ENCODE results near the gene PRKN.
"Not testable (repeated sequence)": the region's sequence is repeated elsewhere in the genome, so short reads cannot be mapped to it uniquely, and the experiment has no call there.

PRKN gene

DNA sequence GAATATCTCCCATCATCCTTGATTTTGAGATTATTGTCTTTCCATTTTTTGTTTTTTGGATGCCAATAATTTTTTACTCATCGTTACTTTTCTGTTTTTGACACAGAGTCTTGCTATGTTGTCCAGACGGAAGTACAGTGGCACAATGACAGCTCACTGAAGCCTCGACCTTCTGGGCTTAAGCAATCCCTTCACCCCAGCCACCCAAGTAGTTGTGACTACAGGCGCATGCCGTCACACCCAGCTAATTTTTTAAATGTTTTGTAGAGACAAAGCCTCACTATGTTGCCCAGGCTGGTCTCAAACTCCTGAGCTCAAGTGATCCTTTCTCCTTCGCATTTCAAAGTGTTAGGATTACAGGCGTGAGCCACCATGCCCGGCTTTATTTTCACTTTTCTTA is 851.3 kb downstream of the PRKN start:
- DNase-seq: no peak

DNA sequence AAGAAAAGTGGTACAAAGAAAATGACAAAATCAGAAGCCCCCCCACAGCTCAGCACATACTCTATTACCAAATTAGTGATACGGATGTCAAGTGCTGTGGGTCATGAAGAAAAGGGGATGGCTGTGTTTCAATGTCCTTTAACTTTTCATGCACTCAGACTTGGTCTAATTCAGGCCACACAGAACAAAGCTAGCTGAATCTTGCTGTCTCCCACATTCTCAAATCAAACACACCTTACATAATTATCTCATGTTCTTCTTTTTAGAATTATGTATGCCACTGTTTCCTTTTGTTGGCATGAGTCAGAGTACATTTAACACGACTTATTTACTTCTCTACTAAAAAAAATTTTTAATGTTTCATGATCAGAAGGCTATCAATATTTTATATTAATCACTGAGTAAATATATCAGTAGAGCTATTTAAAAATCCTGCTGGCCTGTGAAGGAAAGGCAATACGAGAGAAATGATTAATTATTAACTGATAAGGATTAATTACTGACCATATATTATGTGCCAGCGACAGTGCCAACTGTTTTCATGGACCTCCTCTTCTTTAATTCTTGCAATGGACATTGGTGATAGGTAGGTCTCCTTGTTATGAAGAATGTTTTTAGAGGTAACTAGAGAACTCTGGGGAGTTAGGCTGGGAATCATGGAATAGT is 857.2 kb downstream of the PRKN start:
- DNase-seq: no peak

DNA sequence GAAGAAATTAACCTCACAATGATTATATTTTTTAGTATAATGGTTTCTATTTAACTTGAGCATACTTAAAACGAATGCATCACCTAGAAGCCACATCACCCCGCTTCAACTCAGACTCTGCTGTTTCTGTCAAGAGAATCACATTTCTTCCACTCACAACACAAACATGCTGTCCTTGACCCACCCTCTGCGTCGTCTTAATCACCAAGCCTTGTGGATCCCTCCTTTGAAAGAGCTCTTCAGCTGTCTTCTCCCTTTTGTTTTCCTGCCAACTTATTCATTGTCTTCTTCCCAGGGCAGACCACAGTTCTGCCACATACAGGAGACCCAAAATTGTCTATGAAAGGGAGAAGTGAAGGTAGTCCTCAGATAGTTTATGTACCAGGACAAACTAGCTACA is 858.1 kb downstream of the PRKN start:
- DNase-seq: no peak

DNA sequence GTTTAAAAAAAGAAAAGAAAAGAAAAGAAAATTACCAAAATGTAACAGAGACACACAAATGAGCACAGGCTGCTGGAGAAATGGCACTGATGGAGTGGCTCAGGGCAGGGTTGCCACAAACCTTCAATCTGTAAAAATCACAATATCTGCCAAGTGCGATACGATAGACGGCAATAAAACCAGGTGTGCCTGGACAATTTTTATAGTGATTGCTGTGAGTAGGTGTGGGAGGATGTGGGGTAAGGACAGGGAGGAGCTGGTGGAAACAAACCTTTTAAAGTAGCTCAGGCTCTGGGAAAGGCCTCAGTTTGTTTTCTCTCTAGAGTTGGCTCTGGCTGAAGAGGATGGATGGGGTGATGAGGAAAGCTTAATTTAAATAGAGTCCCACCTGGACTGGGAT is 861.0 kb downstream of the PRKN start:
- DNase-seq: no peak

DNA sequence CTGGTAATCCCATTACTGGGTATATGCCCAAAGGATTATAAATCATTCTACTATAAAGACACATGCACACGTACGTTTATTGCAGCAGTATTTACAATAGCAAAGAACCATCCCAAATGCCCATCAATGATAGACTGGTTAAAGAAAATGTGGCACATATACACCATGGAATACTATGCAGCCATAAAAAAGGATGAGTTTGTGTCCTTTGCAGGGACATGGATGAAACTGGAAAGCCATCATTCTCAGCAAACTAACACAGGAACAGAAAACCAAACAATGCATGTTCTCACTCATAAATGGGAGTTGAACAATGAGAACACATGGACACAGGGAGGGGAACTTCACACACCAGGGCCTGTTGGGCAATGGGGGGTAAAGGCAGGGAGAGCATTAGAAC is 866.5 kb downstream of the PRKN start:
- DNase-seq: not testable (repeated sequence)

DNA sequence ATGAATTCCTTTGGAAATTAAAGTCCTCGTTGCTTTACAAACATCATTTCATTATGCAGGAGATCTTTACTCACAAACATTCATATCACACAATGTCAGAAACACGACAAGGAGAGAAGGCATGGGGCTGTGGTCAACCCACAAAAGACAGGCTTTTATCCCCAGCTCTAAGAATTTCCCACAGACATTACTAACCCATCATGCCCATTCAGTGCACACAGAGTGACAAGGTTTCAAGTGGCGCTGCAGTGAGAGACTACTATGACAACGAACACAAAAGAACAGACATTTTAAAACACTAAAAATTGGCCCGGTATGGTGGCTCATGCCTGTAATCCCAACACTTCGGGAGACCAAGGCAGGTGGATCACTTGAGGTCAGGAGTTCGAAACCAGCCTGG is 873.9 kb downstream of the PRKN start:
- DNase-seq: no peak

DNA sequence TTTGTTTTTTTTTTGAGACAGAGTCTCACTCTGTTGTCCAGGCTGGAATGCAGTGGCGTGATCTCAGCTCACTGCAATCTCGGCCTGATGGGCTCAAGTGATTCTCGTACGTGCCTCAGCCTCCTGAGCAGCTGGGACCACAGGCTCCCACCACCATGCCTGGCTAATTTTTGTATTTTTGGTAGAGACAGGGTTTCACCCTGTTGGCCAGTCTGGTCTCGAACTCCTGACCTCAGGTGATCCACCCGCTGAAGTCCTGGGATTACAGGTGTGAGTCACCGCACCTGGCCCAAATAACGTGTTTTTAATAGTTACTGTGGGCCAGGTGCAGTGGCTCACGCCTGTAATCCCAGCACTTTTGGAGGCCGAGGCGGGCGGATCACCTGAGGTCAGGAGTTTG is 876.1 kb downstream of the PRKN start:
- DNase-seq: not testable (repeated sequence)

DNA sequence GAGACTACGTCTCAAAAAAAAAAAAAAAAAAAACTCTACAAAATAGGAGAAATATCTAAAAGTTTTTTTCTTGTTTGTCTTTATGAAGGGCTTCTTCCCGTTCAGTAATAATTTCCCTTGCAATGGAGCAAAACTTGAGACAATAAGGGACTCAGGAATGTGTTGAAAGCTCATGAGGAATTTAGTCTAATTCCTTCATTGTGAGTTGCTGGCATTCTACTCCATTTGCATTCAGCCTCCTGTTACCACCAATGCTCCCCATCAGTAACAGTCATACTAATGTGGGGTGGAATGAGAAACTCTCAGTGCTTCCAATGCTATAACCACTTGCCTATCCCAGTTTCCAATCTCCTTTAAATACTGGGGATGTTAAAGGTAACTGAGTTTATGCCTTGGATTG is 877.0 kb downstream of the PRKN start:
- DNase-seq: no peak

DNA sequence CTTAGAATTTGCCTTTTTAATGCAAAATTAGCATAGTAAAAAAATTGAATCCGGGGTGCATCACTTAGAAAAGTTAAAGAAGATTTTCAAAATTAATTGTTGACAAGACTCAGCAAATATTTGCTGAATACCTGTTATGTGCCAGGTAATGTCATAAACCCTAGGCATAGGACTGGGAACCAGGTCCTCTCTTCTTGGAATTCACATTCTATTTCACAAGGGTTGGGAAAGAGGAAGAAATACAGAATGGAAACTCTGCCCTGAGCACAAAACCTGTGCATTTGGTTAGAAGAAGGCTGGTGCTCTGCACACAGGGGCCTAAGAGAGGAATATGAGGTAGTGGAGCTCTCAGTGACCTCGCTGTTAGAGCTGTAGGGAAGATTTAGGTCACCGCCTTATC is 879.9 kb downstream of the PRKN start:
- DNase-seq: no peak

DNA sequence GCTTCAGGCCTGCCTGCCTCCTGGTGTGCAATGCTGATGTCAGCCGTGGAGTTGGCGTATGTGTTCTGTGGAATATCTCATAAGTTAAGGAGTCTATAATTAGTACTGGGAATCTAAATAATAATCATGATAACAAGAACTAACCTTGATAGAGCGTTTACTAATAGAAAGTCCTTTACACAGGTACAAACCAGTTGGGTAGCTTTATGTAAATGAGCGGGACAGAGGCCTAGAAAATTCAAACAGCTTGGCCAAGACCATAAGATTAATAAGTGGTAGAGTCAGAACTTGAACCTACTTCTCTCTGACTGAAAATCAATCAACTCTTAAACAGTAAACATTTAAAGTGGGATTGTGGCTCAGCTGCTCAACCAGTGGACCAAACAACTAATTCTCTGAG is 882.8 kb downstream of the PRKN start:
- DNase-seq: no peak

DNA sequence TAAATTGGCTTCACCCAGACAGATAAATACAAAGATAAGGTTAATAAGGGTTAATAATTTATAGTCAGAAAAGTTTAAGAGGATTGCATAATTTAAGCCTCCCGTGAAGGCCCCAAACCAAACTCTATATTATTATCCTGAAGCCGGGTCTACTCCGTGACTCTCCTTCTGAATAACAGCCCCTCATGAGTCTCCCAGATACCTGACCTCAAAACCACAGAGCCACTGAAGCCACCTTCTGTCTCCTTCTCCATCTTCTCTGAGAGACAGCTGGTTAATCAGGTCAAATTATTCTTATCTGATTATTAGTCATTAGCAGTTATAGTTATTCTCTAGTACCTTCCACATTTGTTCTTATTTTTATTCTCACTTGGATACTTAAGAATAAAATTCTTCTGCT is 884.5 kb downstream of the PRKN start:
- DNase-seq: no peak

DNA sequence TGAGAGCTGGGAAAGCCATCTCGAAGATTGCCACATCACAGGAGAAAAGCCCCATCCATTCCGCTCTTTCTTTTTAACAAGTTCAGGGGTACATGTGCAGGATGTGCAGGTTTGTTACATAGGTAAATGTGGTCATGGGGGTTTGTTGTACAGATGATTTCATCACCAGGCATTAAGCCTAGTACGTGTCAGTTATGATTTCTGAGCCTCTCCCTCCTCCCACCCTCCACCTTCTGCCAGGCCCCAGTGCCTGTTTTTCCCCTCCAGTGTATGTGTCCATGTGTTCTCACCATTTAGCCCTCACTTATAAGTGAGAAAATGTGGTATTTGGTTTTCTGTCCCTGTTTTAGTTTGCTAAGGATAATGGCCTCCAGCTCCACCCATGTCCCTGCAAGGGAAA is 887.2 kb downstream of the PRKN start:
- no peak for DNase-seq

DNA sequence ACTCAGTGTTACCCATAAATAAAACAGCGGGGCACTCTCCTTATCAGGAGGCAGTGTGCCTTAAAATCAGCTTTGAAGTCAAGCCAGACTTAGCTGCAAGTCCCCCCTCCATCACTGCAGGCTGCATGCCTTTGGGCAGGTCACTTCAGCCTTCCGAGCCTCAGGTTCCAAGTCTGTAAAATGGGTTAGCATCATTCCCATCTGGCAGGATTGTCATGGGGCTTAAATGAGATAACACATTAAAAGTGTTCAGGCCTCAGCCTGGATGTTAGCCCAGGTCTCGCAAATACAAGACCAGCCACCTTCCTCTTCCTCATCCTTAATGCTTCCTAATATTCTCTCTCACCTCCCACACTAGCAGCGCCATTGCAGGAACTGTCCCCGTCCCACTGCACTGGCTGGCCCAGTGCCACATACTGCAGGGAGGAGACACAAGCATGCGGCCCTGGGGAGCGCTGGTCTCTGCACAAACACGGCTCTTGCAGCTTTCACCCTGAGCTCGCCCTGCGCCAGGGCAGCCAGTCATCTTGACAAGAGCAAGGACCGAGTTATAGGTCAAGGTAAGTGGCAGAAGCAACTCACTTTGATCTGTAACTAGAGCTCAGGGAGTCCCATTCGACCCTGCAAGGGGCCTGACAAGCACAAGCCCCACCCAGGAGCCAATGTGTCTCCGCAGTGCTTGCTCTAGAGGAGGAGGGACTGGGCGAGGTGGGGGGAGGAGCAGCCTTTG is 889.1 kb downstream of the PRKN start:
- no peak for DNase-seq

DNA sequence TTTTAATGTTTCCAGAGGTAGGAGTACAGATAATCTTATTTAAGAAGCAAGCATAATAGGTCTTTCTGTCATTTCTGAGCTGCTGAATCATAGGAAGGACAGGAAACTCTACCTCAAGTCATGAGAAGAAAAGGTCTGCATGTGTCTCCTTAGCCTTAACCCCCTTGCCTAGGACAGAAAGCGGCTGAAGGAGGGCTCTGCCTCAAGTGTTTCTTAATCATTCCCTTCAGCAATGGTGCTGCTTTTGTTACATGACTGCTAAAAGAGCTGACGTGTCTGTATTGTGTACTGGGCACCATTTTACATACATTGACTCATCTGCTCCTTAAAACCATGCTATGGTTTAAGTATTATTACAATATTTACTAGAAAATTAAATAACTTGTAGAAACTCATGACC is 889.7 kb downstream of the PRKN start:
- DNase-seq: no peak

DNA sequence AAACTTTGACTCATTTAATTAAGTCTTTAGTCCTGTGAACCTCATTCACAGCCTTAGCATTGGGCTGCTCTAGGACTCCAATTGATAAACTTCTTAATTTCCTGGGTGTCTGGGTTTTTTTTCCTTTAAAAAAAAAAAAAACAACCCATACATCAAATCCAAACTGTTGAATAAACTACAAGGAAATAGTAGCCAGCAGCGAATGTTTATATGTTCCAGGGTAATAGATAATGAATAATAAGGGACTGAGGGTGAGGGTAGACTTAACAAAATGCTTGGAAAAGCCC is 890.2 kb downstream of the PRKN start:
- DNase-seq: no peak

DNA sequence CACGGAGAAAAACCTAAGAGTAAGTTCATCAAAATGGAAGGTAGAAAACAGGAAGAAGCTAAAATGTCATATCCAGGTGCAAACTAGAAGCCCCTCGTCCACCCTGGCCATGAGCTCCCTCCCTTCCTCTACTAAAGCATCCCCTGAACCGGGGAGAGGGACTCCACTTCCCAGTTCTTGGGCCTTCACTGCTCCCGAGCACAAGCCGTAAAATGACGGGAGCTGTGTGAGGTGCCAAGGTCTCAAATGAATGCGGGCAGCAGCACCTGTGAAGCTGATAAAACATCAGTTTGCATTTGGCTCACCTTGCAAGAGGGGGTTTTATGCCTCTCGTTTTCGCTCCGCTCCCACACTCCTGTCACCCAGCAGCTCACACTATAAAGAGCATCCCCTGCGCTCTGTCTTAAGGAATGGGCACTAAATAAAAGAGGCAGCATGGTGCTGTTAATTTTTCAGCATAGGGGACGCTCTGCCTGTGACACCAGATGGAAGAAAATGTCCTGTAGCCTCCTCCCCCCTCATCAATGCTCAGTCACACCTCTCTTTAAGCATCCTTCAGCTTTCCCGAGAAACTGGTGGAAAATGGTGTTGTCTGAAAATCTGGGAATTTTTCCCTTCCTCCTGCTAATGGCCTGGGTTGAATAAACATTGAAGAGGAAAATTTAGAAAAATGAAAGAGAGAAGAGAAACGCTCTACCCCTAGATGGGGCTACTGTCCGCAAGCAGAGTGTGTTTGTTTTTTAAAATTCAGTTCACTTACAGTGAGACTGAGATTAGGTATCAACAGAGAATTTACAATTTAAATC is 890.7 kb downstream of the PRKN start:
- DNase-seq: no peak

DNA sequence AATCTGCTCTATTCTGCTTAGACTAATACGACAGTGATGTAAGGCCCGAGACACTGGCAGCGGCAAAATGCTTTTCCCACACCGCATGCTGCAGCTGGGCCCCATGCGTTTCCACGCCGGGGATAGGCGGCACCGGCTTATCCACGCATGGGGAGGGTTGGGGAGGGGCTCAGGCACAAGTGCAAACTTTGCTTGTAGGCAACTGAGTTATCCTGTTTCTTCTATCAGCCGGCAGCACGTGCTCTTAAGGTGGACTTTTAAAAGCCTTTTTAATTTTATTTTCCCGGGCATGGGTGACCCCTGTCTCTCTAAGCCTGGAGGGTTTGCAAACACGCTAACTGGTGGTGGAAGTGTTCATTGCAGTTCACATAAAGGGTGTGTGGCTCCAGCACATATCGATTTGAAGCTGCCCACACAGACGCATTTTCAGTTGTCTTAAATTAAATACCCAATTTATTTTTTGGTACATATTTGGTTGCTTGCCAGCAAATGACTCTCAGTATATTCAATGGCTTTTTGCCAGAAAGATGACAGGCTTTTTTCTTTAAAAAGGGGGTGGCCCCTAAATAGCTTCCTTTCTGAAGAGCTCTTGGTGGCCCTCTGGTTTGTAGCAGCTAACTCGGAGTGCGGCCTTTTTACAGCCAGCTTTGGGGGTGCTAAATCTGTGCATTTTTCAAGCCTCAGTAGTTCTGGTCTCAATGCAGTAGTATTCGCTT is 891.9 kb downstream of the PRKN start:
- DNase-seq: no peak

DNA sequence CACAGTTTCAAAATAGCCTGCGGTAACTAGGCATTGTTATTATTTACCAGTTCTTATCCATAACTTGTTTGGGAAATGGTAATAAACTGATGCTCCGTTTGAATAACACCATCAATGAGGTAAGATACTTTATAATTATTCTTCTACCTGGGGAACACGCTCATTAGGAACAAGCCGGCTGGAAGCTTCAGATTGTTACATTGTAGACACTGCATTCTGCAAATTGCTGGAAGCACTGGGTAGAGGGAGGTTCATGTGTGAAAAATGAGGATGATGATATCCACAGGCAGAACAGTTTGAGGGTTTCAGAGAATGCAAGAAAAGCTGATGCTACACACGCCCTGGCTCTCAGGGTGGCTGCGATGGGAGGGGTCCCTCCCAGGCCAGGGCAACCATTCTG is 893.1 kb downstream of the PRKN start:
- DNase-seq: no peak

DNA sequence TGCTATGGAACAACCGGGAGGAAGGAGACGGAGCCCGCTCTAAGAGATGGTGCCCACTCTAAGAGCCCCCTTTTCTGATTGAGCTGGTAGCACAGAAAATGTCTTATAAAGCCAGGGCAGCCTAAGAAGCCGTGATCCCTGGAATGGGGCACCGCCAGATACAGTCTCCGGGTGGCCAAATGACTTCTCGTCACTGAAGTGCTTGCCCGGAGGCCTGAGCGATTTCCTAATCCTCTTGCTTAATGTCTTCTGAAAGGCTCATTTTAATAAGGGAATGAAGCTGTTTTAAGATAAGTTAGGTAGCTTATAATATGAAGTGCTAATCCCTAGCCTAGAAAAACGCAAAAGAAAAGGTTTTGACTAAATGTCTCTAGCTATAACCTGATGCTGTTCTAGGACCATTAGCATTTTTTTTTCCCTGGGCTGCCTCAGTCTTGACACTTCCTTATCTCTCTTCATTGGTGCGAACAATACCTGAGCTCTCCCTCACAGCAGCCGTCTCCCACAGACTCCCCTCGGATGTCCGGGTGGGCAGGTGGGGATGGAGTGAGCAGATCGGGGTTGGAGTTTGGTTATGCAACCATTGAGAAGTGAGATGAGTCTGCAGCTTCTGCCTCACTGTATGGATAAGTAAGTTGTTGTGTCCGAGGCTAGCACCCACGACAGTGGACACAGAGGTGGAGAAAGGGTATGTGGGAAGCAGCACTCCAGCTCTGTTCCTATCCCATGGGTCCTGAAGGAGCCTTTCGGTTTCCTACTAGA is 894.3 kb downstream of the PRKN start:
- no peak for DNase-seq

DNA sequence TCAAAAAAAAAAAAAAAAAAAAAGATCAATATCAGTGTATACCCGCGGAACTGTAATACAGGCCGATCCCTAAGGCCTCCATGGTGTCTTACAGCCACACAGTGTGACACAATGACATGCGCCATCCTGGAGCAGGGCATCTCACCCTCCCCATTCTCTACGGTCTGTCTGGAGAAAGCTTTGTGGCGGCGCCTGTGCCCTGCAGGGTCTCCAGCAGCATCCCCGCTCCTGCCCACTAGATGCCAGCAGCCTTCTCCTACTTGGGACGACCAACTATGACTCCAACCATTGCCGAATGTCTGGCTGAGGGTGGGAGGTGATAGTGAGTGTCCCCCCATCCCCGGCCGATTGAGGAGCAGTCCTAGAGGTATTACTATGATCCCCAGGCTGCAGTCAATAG is 894.9 kb downstream of the PRKN start:
- no peak for DNase-seq

DNA sequence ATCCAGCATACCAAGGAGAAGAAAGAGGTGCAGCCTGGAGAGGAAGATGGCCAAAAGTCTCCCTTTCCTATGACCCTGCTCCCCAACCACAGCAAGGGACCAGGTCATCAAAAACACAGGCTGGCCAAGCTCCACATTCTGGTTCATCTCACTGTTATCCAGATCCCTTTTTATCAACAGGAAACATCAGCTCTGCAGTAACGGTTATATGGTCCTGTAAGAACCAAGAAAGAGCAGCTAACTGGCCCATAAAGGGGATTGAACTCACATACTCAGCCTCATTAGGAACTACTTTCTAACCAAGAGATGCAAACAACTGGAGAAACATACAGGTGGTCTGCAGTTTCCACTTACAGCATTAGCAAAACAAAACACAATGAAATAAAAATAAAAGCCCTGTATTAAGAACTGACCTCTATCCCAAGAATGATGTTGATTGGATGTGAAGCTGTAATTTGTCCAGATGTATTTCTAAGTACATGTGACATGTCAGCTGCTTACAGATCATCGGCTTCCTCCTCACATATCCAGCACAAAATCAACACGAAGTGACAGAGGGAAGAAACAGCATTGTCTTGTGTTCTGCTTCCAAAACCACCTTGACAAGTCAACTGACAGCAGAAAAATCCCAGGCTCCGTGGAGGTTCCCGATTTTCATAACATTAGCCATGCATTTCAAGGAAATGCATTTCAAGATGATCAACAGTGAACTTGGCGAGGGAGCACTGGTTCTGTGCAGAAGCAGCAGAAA is 896.5 kb downstream of the PRKN start:
- DNase-seq: no peak

DNA sequence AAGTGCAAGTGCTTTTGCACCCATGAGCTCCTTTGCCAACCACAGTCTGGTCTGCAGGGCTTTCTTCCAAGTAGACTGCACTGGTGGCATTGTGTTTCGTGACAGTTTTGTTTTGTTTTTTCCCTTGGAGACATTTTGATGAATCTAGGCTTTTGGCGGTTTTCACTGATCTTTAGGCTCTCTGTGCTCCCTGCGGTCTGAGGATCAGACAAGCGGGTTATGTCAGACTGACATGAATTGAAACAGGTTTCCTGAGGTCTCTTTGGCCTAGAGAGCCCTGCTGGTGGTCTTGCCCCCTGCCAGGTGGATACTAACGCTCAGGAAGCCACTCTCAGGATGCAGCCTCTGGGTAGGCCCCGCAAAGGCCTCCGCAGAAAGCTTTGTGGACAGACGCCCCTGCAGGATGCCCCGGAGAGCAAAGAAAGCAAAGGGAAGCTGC is 898.3 kb downstream of the PRKN start:
- no peak for DNase-seq

All from 8988T (cell line).